Peyer's patch (tissue), 4 donors: Measurements from ENCODE around the gene SLC22A23.

ENCODE experiments used
- POLR2A ChIP-seq, 2 donors: fragments of 450-650 bp; IDR thresholded peaks; one replicate each; pipeline ENCODE4 v1.5.1; 2017; ENCODE audit warnings: antibody characterized with exemption in 2 of 2, mild to moderate bottlenecking in 2 of 2, moderate library complexity in 2 of 2
- TF ChIP-seq, protein P1 (sequence below), 6 experiments: fragments of 450-650 bp in 4 of 6; fragments of 200-600 bp in 2 of 6; sonication (generic) in 1 of 6; IDR thresholded peaks; one replicate each; pipeline ENCODE4 v1.5.1; 2017 to 2019; ENCODE audit warnings: antibody characterized with exemption in 6 of 6, mild to moderate bottlenecking in 3 of 6, moderate library complexity in 1 of 6

DNA sequence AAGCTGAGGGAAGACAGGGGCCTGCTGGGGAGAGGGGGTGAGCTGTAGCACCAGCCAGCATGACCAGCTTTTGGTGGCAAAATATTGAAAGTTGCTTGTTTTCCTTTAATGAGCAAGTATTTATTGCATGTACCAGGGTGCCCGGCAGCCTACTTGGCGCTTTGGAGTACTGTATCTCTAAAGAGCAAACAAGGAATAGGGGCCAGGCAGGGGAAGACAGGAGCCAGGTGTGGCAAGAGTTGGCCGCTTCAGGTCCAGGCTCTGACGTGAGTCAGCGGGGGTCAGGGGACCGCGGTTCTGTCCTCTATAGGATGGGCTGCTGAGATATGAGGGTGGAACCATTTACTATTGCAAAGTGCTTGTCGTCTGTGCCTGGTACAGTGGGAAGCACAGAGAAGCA, 135.0 kb downstream of the SLC22A23 start:
- TF ChIP-seq POLR2A (IDR thresholded peaks at IDR 0.05): no peak
- TF ChIP-seq, protein P1, sequence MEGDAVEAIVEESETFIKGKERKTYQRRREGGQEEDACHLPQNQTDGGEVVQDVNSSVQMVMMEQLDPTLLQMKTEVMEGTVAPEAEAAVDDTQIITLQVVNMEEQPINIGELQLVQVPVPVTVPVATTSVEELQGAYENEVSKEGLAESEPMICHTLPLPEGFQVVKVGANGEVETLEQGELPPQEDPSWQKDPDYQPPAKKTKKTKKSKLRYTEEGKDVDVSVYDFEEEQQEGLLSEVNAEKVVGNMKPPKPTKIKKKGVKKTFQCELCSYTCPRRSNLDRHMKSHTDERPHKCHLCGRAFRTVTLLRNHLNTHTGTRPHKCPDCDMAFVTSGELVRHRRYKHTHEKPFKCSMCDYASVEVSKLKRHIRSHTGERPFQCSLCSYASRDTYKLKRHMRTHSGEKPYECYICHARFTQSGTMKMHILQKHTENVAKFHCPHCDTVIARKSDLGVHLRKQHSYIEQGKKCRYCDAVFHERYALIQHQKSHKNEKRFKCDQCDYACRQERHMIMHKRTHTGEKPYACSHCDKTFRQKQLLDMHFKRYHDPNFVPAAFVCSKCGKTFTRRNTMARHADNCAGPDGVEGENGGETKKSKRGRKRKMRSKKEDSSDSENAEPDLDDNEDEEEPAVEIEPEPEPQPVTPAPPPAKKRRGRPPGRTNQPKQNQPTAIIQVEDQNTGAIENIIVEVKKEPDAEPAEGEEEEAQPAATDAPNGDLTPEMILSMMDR (IDR thresholded peaks at IDR 0.05): no peak
